RCC 7860 (cell line): ENCODE measurements around the gene GABRD.

Experiments used
- DNase-seq: peaks from one replicate; pipeline ENCODE4 v3.0.0-alpha.2; 2015; ENCODE audit warnings: low spot score
- FAIRE-seq: peaks from 2 replicates; lab custom pipeline; 2012; peaks lifted over from hg19 to GRCh38; lab: Jason Lieb, UNC

Gene GABRD

GRCh38 chr1:2033165-2033564 lies 14.0 kb downstream of the GABRD start:
- FAIRE-seq (no peak), DNase-seq (no peak)

- no peak for FAIRE-seq
- DNase-seq, result no peak
Observed at GRCh38 chr1:2036287-2036686, 17.1 kb downstream of the GABRD start.

- FAIRE-seq, result no peak
- no peak for DNase-seq
Observed at GRCh38 chr1:2037314-2037979, 18.3 kb downstream of the GABRD start.

GRCh38 chr1:2038229-2038628 lies 19.1 kb downstream of the GABRD start:
- FAIRE-seq, result no peak
- no peak for DNase-seq

- FAIRE-seq (no peak), DNase-seq (no peak)
Observed at GRCh38 chr1:2039251-2039650, 20.1 kb downstream of the GABRD start.

- no peak for FAIRE-seq
- no peak for DNase-seq
Observed at GRCh38 chr1:2041305-2041704, 22.2 kb downstream of the GABRD start.

GRCh38 chr1:2041887-2042286 lies 22.7 kb downstream of the GABRD start:
- DNase-seq (no peak), FAIRE-seq (no peak)

GRCh38 chr1:2042830-2043773 lies 24.0 kb downstream of the GABRD start:
- no peak for FAIRE-seq

GRCh38 chr1:2043886-2044285 lies 24.7 kb downstream of the GABRD start:
- FAIRE-seq (no peak), DNase-seq (no peak)

More at GRCh38 chr1:2042830-2043773, 24.0 kb downstream of the GABRD start:
- DNase-seq, result no peak

- DNase-seq (no peak), FAIRE-seq (no peak)
Observed at GRCh38 chr1:2044510-2045319, 25.6 kb downstream of the GABRD start.

- no peak for FAIRE-seq
- no peak for DNase-seq
Observed at GRCh38 chr1:2045468-2046173, 26.5 kb downstream of the GABRD start.

GRCh38 chr1:2046174-2046917 lies 27.2 kb downstream of the GABRD start:
- no peak for FAIRE-seq
- peak; percentile 23 for DNase-seq

- no peak for DNase-seq
- FAIRE-seq, result no peak
Observed at GRCh38 chr1:2046953-2047748, 28.0 kb downstream of the GABRD start.

GRCh38 chr1:2047749-2048729 lies 28.9 kb downstream of the GABRD start:
- no peak for FAIRE-seq
- DNase-seq, result no peak

GRCh38 chr1:2049225-2049717 lies 30.1 kb downstream of the GABRD start:
- DNase-seq, result no peak

GRCh38 chr1:2049718-2050431 lies 30.7 kb downstream of the GABRD start, which contains the start of gene PRKCZ:
PRKCZ (plus strand) TSS chr1:2050411; CDS start chr1:2050631, 220 bp downstream.
- FAIRE-seq, result no peak
- DNase-seq, result no peak

More at GRCh38 chr1:2049225-2049717, 30.1 kb downstream of the GABRD start:
- FAIRE-seq, result no peak

GRCh38 chr1:2050461-2050792 lies 31.3 kb downstream of the GABRD start:
- DNase-seq, result no peak

More at GRCh38 chr1:2050461-2050792, 31.3 kb downstream of the GABRD start:
- FAIRE-seq, result no peak
